ENCODE data around the gene TECPR2.

DNA sequence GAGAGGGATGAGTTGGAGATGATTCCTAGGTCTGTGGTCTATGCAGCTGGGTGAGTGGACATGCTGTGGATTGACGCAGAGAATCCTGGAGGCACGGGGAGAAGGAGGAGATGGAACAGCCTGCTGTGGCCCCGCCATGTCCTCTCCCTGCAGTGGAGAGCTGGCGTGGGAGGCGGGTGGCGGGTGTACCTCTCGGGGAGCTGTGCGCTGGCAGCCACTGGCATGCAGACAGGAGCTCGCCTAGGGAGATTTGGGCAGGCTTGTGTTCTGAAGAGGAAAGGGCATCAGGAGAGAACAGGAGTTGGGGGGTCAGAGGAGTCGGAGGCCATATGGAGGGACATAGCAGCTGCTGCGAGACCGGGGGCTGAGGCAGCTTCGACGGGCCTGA lies 56.1 kb downstream of the TECPR2 start:
- TF ChIP-seq, protein P1, sequence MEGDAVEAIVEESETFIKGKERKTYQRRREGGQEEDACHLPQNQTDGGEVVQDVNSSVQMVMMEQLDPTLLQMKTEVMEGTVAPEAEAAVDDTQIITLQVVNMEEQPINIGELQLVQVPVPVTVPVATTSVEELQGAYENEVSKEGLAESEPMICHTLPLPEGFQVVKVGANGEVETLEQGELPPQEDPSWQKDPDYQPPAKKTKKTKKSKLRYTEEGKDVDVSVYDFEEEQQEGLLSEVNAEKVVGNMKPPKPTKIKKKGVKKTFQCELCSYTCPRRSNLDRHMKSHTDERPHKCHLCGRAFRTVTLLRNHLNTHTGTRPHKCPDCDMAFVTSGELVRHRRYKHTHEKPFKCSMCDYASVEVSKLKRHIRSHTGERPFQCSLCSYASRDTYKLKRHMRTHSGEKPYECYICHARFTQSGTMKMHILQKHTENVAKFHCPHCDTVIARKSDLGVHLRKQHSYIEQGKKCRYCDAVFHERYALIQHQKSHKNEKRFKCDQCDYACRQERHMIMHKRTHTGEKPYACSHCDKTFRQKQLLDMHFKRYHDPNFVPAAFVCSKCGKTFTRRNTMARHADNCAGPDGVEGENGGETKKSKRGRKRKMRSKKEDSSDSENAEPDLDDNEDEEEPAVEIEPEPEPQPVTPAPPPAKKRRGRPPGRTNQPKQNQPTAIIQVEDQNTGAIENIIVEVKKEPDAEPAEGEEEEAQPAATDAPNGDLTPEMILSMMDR (IDR thresholded peaks at IDR 0.05) = no peak
- TF ChIP-seq EZH2 (IDR thresholded peaks at IDR 0.05) = no peak
- TF ChIP-seq EZH2phosphoT487 (IDR thresholded peaks at IDR 0.05) = no peak

Measured in neural progenitor cell (in vitro differentiated cells).